ENCODE data around the gene ERCC6L2. TPM values are rescaled to one million over a fixed set of nuclear protein-coding genes. Genes with fewer than 3 reads are reported as not detected.

ERCC6L2 gene
- total and polyA plus RNA-seq, 2 donors: 13.3 to 67.0 TPM

- no peaks in the 10 kb centered on the region for H3K27me3 ChIP-seq (ENCODE audit: control insufficient read depth in 2 of 2, insufficient read depth in 1 of 2, low read length in 1 of 2)
- H3K9me3 ChIP-seq (ENCODE audit: control insufficient read depth in 2 of 2, insufficient read depth in 1 of 2, low read length in 1 of 2): no peaks in the 10 kb centered on the region
- H3K4me3 ChIP-seq (ENCODE audit: low read length in 2 of 2): no peak overlapping the region
- no peak for DNase-seq (ENCODE audit: low read depth in 6 of 9, low spot score in 9 of 9)
- H3K36me3 ChIP-seq (ENCODE audit: control insufficient read depth in 2 of 2, insufficient read depth in 2 of 2, low read length in 1 of 2): peaks cover 16 to 35% of the 10 kb centered on the region in 2 donors
- H3K4me1 ChIP-seq (ENCODE audit: control insufficient read depth in 2 of 2, insufficient read depth in 2 of 2, low read length in 2 of 2): no peaks in the 10 kb centered on the region
- no peak overlapping the region for H3K27ac ChIP-seq (ENCODE audit: low read depth in 1 of 2, low read length in 1 of 2)
Observed at GRCh38 chr9:95927271-95928004, 51.9 kb downstream of the ERCC6L2 start.

- Histone ChIP-seq H3K27me3 (ENCODE audit: control insufficient read depth in 2 of 2, insufficient read depth in 1 of 2, low read length in 1 of 2) (no peaks in the 10 kb centered on the region), H3K36me3 (ENCODE audit: control insufficient read depth in 2 of 2, insufficient read depth in 2 of 2, low read length in 1 of 2) (peaks cover 10 to 41% of the 10 kb centered on the region in 2 donors), H3K27ac (ENCODE audit: low read depth in 1 of 2, low read length in 1 of 2) (no peak overlapping the region), H3K4me1 (ENCODE audit: control insufficient read depth in 2 of 2, insufficient read depth in 2 of 2, low read length in 2 of 2) (no peaks in the 10 kb centered on the region), H3K4me3 (ENCODE audit: low read length in 2 of 2) (no peak overlapping the region), H3K9me3 (ENCODE audit: control insufficient read depth in 2 of 2, insufficient read depth in 1 of 2, low read length in 1 of 2) (no peaks in the 10 kb centered on the region)
- DNase-seq (ENCODE audit: low read depth in 6 of 9, low spot score in 9 of 9): no peak
- 98% methylated on average over 1 of the region's 1 CpG for WGBS
Observed at GRCh38 chr9:95930277-95930676, 54.8 kb downstream of the ERCC6L2 start.

- no peaks in the 10 kb centered on the region for H3K4me1 ChIP-seq (ENCODE audit: control insufficient read depth in 2 of 2, insufficient read depth in 2 of 2, low read length in 2 of 2)
- H3K9me3 ChIP-seq (ENCODE audit: control insufficient read depth in 2 of 2, insufficient read depth in 1 of 2, low read length in 1 of 2): no peaks in the 10 kb centered on the region
- peaks cover 6 to 27% of the 10 kb centered on the region in 2 donors for H3K36me3 ChIP-seq (ENCODE audit: control insufficient read depth in 2 of 2, insufficient read depth in 2 of 2, low read length in 1 of 2)
- no peak overlapping the region for H3K4me3 ChIP-seq (ENCODE audit: low read length in 2 of 2)
- H3K27me3 ChIP-seq (ENCODE audit: control insufficient read depth in 2 of 2, insufficient read depth in 1 of 2, low read length in 1 of 2): no peaks in the 10 kb centered on the region
- WGBS: 98% methylated on average over 2 of the region's 2 CpGs
- DNase-seq (ENCODE audit: low read depth in 6 of 9, low spot score in 9 of 9): no peak
- no peak overlapping the region for H3K27ac ChIP-seq (ENCODE audit: low read depth in 1 of 2, low read length in 1 of 2)
Observed at GRCh38 chr9:95935861-95936578, 60.5 kb downstream of the ERCC6L2 start.

GRCh38 chr9:95936579-95937075, 61.1 kb downstream of the ERCC6L2 start:
- Histone ChIP-seq H3K36me3 (ENCODE audit: control insufficient read depth in 2 of 2, insufficient read depth in 2 of 2, low read length in 1 of 2) (peaks cover 6 to 29% of the 10 kb centered on the region in 2 donors), H3K4me1 (ENCODE audit: control insufficient read depth in 2 of 2, insufficient read depth in 2 of 2, low read length in 2 of 2) (no peaks in the 10 kb centered on the region), H3K27me3 (ENCODE audit: control insufficient read depth in 2 of 2, insufficient read depth in 1 of 2, low read length in 1 of 2) (no peaks in the 10 kb centered on the region), H3K9me3 (ENCODE audit: control insufficient read depth in 2 of 2, insufficient read depth in 1 of 2, low read length in 1 of 2) (no peaks in the 10 kb centered on the region), H3K4me3 (ENCODE audit: low read length in 2 of 2) (no peak overlapping the region), H3K27ac (ENCODE audit: low read depth in 1 of 2, low read length in 1 of 2) (no peak overlapping the region)
- no peak for DNase-seq (ENCODE audit: low read depth in 6 of 9, low spot score in 9 of 9)
- 95% methylated on average over 3 of the region's 3 CpGs for WGBS

- no peak overlapping the region for H3K4me3 ChIP-seq (ENCODE audit: low read length in 2 of 2)
- H3K27me3 ChIP-seq (ENCODE audit: control insufficient read depth in 2 of 2, insufficient read depth in 1 of 2, low read length in 1 of 2): no peaks in the 10 kb centered on the region
- no peaks in the 10 kb centered on the region for H3K4me1 ChIP-seq (ENCODE audit: control insufficient read depth in 2 of 2, insufficient read depth in 2 of 2, low read length in 2 of 2)
- peaks cover 6 to 31% of the 10 kb centered on the region in 2 donors for H3K36me3 ChIP-seq (ENCODE audit: control insufficient read depth in 2 of 2, insufficient read depth in 2 of 2, low read length in 1 of 2)
- H3K27ac ChIP-seq (ENCODE audit: low read depth in 1 of 2, low read length in 1 of 2): no peak overlapping the region
- DNase-seq (ENCODE audit: low read depth in 6 of 9, low spot score in 9 of 9): no peak
- 96% methylated on average over 3 of the region's 3 CpGs for WGBS
- no peaks in the 10 kb centered on the region for H3K9me3 ChIP-seq (ENCODE audit: control insufficient read depth in 2 of 2, insufficient read depth in 1 of 2, low read length in 1 of 2)
Observed at GRCh38 chr9:95937131-95937530, 61.6 kb downstream of the ERCC6L2 start.

- H3K27me3 ChIP-seq (ENCODE audit: control insufficient read depth in 2 of 2, insufficient read depth in 1 of 2, low read length in 1 of 2): no peaks in the 10 kb centered on the region
- no peak for DNase-seq (ENCODE audit: low read depth in 6 of 9, low spot score in 9 of 9)
- peaks cover 3 to 30% of the 10 kb centered on the region in 2 donors for H3K36me3 ChIP-seq (ENCODE audit: control insufficient read depth in 2 of 2, insufficient read depth in 2 of 2, low read length in 1 of 2)
- H3K4me1 ChIP-seq (ENCODE audit: control insufficient read depth in 2 of 2, insufficient read depth in 2 of 2, low read length in 2 of 2): no peaks in the 10 kb centered on the region
- no peak overlapping the region for H3K4me3 ChIP-seq (ENCODE audit: low read length in 2 of 2)
- no peaks in the 10 kb centered on the region for H3K9me3 ChIP-seq (ENCODE audit: control insufficient read depth in 2 of 2, insufficient read depth in 1 of 2, low read length in 1 of 2)
- WGBS: 100% methylated on average over 1 of the region's 1 CpG
- H3K27ac ChIP-seq (ENCODE audit: low read depth in 1 of 2, low read length in 1 of 2): no peak overlapping the region
Observed at GRCh38 chr9:95938724-95939123, 63.2 kb downstream of the ERCC6L2 start.

- Histone ChIP-seq H3K27ac (ENCODE audit: low read depth in 1 of 2, low read length in 1 of 2) (no peak overlapping the region), H3K27me3 (ENCODE audit: control insufficient read depth in 2 of 2, insufficient read depth in 1 of 2, low read length in 1 of 2) (no peaks in the 10 kb centered on the region), H3K36me3 (ENCODE audit: control insufficient read depth in 2 of 2, insufficient read depth in 2 of 2, low read length in 1 of 2) (peaks cover 0 to 29% of the 10 kb centered on the region in 2 donors), H3K4me1 (ENCODE audit: control insufficient read depth in 2 of 2, insufficient read depth in 2 of 2, low read length in 2 of 2) (no peaks in the 10 kb centered on the region), H3K4me3 (ENCODE audit: low read length in 2 of 2) (no peak overlapping the region), H3K9me3 (ENCODE audit: control insufficient read depth in 2 of 2, insufficient read depth in 1 of 2, low read length in 1 of 2) (no peaks in the 10 kb centered on the region)
- no peak for DNase-seq (ENCODE audit: low read depth in 6 of 9, low spot score in 9 of 9)
- 100% methylated on average over 1 of the region's 1 CpG for WGBS
Observed at GRCh38 chr9:95939472-95939871, 64.0 kb downstream of the ERCC6L2 start.

- H3K36me3 ChIP-seq (ENCODE audit: control insufficient read depth in 2 of 2, insufficient read depth in 2 of 2, low read length in 1 of 2): peaks cover 0 to 29% of the 10 kb centered on the region in 2 donors
- 98% methylated on average over 2 of the region's 2 CpGs for WGBS
Observed at GRCh38 chr9:95940265-95940664, 64.8 kb downstream of the ERCC6L2 start.

GRCh38 chr9:95942016-95942415, 66.5 kb downstream of the ERCC6L2 start:
- H3K36me3 ChIP-seq (ENCODE audit: control insufficient read depth in 2 of 2, insufficient read depth in 2 of 2, low read length in 1 of 2): peaks cover 5 to 32% of the 10 kb centered on the region in 2 donors
- H3K9me3 ChIP-seq (ENCODE audit: control insufficient read depth in 2 of 2, insufficient read depth in 1 of 2, low read length in 1 of 2): peaks cover 0 to 2% of the 10 kb centered on the region in 2 donors
- H3K27ac ChIP-seq (ENCODE audit: low read depth in 1 of 2, low read length in 1 of 2): no peak overlapping the region
- H3K4me1 ChIP-seq (ENCODE audit: control insufficient read depth in 2 of 2, insufficient read depth in 2 of 2, low read length in 2 of 2): no peaks in the 10 kb centered on the region
- 99% methylated on average over 4 of the region's 4 CpGs for WGBS
- no peak for DNase-seq (ENCODE audit: low read depth in 6 of 9, low spot score in 9 of 9)
- no peaks in the 10 kb centered on the region for H3K27me3 ChIP-seq (ENCODE audit: control insufficient read depth in 2 of 2, insufficient read depth in 1 of 2, low read length in 1 of 2)
- H3K4me3 ChIP-seq (ENCODE audit: low read length in 2 of 2): no peak overlapping the region

More at GRCh38 chr9:95940265-95940664, 64.8 kb downstream of the ERCC6L2 start:
- H3K4me3 ChIP-seq (ENCODE audit: low read length in 2 of 2): no peak overlapping the region
- H3K27ac ChIP-seq (ENCODE audit: low read depth in 1 of 2, low read length in 1 of 2): no peak overlapping the region
- no peaks in the 10 kb centered on the region for H3K27me3 ChIP-seq (ENCODE audit: control insufficient read depth in 2 of 2, insufficient read depth in 1 of 2, low read length in 1 of 2)
- no peaks in the 10 kb centered on the region for H3K4me1 ChIP-seq (ENCODE audit: control insufficient read depth in 2 of 2, insufficient read depth in 2 of 2, low read length in 2 of 2)
- no peak for DNase-seq (ENCODE audit: low read depth in 6 of 9, low spot score in 9 of 9)
- no peaks in the 10 kb centered on the region for H3K9me3 ChIP-seq (ENCODE audit: control insufficient read depth in 2 of 2, insufficient read depth in 1 of 2, low read length in 1 of 2)

All from thymus (tissue), 11 donors.